Activated naive CD4-positive, alpha-beta T cell treated with anti-CD3 and anti-CD28 coated beads, Interleukin-2, amount 50 U/mL, for 24 hours (primary cell): ENCODE data around the gene NGFR.

Experiments used
- H3K27ac Mint-ChIP-seq: one replicate; pipeline ENCODE4 v1.8.0; 2021; ENCODE audit warnings: mild to moderate bottlenecking, mixed read lengths
- H3K27me3 Mint-ChIP-seq: one replicate; pipeline ENCODE4 v1.8.0; 2021; ENCODE audit warnings: mixed read lengths
- H3K36me3 Mint-ChIP-seq: one replicate; pipeline ENCODE4 v1.8.0; 2021; ENCODE audit warnings: mixed read lengths
- H3K4me1 Mint-ChIP-seq: one replicate; pipeline ENCODE4 v1.8.0; 2021; ENCODE audit warnings: mixed read lengths
- H3K4me3 Mint-ChIP-seq: one replicate; pipeline ENCODE4 v1.8.0; 2021; ENCODE audit warnings: mild to moderate bottlenecking, mixed read lengths
- H3K9me3 Mint-ChIP-seq: one replicate; pipeline ENCODE4 v1.8.0; 2021; ENCODE audit warnings: mixed read lengths

The NGFR gene, protein sequence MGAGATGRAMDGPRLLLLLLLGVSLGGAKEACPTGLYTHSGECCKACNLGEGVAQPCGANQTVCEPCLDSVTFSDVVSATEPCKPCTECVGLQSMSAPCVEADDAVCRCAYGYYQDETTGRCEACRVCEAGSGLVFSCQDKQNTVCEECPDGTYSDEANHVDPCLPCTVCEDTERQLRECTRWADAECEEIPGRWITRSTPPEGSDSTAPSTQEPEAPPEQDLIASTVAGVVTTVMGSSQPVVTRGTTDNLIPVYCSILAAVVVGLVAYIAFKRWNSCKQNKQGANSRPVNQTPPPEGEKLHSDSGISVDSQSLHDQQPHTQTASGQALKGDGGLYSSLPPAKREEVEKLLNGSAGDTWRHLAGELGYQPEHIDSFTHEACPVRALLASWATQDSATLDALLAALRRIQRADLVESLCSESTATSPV

DNA sequence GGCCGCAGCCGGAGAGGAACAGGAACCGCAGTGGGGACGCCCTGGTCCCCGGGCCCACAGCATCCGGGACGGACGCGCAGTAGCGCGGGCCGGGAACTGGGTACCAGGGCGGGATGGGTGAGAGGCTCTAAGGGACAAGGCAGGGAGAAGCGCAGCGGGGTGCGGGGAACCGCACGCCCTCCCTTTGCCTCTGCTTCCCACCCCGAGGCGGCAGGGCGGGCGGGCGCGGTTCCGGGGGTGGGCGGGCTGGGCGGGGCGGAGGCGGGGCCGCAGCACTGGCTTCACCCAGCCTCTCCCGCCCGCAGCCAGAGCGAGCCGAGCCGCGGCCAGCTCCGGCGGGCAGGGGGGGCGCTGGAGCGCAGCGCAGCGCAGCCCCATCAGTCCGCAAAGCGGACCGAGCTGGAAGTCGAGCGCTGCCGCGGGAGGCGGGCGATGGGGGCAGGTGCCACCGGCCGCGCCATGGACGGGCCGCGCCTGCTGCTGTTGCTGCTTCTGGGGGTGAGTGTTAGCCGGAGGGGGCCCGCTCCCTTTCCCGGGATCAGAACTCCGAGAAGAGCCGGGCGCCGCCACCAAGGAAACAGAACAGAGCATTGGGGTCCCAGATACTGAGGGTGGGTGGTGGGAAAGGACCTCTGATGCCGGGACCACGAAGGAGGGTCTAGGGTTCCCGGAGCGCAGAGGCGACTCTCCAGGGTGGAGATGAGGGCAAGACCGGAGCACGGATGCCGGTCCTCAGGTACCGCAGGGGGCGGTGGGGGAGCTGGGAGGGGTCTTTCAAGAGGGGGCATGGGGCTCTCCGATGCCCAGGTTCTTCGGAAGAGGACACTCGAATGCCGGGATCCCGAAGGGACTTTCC lies at the start of gene NGFR:
Gene NGFR (plus strand): TSS at position 308 of the 856 bp plus-strand sequence. CDS start 125 bp downstream, at position 433.
- Mint-ChIP-seq H3K36me3 (no peaks in the 10 kb centered on the region), H3K9me3 (no peaks in the 10 kb centered on the region), H3K4me3 (peak within 1 kb of the TSS; percentile 74), H3K27ac (no peak within 1 kb of the TSS), H3K27me3 (peaks cover 22% of the 10 kb centered on the region), H3K4me1 (peaks cover 15% of the 10 kb centered on the region)

DNA sequence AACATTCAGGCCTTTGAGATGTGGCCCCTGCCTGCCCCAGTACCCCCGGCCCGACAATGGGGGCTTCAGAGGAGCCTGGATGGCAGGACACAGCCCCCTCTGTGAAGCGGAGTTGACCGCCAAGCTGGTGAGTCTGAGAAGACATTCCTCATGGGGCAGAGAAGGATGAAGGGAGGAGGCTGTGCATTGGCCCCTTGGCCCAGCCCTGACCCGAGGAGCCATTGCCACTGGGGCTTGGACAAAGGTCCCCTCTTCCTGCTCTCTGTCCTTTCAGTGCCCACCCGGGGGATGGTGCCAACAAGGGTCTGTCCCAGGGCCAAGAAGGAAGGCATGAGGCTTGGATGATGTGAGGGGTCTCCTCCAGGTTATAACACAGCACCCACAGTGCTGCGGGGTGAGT lies 49.5 kb upstream of the NGFR start:
- Mint-ChIP-seq H3K27me3 (peaks cover 6% of the 10 kb centered on the region), H3K36me3 (no peaks in the 10 kb centered on the region), H3K27ac (no peak overlapping the region), H3K4me3 (no peak overlapping the region), H3K9me3 (no peaks in the 10 kb centered on the region), H3K4me1 (no peaks in the 10 kb centered on the region)

DNA sequence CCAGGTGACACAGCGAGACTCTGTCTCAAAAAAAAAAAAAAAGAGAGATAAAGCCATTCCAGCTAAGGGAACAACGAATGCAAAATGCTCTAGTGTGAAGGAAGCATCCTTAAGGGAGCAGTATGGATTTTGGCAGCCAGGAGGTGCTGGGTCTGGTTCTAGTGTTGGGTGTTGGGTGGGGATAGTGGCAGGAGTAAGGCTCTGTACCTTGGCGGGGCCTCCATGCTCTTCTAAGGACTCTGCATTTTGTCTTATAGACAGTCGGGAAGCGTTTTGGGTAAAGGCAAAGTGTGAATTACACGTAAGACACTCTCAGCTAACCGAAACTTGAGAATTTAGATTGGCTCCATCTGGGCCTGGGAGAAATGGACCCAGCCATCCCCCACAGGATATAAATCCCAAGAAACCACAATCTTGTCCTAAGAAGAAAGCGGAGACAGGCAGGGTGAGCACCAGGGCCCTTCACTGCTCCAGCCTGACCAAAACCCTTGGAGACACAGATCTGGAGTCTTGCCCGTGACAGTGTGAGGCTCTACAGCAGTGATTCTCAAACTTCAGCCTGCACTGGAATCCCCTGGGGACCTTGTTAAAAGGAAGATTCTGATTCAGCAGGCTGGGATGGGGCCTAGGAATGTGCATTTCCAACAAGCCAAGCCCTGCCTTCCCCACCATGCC lies 47.3 kb upstream of the NGFR start:
- Mint-ChIP-seq H3K27me3 (no peaks in the 10 kb centered on the region), H3K9me3 (no peaks in the 10 kb centered on the region), H3K36me3 (no peaks in the 10 kb centered on the region)

DNA sequence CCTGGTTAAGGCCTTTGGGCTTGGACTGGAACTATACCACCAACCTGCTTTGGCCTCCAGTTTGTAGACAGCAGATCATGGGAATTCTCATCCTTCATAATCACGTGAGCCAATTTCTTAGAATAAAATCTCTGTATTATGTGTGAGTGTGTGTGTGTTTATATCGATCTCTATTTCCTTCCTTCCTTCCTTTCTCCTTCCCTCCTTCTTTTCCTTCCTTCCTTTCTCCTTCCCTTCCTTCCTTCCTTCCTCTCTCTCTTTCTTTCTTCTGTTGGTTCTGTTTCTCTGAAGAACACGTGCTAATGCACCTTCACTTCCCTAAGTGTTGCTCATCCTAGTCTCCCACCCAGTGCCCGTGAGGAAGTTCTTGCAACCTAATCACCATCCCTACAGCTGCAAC lies 44.9 kb upstream of the NGFR start:
- Mint-ChIP-seq H3K27ac (no peak overlapping the region), H3K9me3 (no peaks in the 10 kb centered on the region), H3K36me3 (no peaks in the 10 kb centered on the region), H3K27me3 (no peaks in the 10 kb centered on the region), H3K4me1 (no peaks in the 10 kb centered on the region), H3K4me3 (no peak overlapping the region)

More for the DNA sequence above, 47.3 kb upstream of the NGFR start:
- H3K4me3 Mint-ChIP-seq, result no peak overlapping the region
- H3K4me1 Mint-ChIP-seq, result no peaks in the 10 kb centered on the region
- H3K27ac Mint-ChIP-seq, result no peak overlapping the region

DNA sequence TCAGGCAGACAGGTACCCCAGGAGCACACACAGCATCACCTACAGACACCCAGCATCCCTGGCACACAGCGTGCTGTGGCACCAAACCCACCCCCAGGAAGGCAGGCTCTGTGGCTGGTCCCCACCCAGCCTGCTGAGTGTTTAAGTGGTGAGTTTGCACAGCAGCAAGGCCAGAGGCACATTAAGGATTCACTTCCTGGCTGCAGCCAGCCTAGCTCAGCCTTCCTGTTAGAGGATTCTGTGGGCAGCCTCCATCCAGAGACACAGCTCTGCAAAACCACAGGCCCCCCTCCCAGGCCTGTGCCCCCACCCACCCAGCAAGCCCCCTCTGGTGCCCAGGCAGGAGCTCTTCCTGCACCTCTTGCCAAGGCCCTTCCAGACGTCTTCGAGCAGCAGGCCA lies 44.4 kb upstream of the NGFR start:
- Mint-ChIP-seq H3K27me3 (peaks cover under 1% of the 10 kb centered on the region), H3K4me3 (no peak overlapping the region), H3K36me3 (no peaks in the 10 kb centered on the region), H3K4me1 (no peaks in the 10 kb centered on the region), H3K9me3 (no peaks in the 10 kb centered on the region), H3K27ac (no peak overlapping the region)

DNA sequence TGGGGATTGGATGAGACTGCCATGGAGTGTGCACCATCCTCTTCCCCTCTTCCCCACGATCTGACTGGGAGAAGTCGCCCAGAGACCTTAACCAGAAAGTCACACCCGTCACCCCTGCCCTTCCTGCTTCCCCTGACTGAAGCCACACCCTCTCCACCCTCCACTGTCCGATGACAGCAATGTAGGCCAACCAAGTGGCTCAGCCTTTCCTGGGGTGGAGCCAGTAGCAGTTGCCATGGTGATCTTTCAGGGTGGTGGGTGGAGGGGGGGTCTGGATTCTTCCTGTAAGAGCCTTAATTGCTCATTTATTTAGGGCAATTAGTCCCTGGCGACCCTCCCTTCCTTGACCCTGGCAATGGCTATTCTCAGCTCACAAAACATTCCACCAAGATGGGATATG lies 42.9 kb upstream of the NGFR start:
- Mint-ChIP-seq H3K27me3 (peaks cover 10% of the 10 kb centered on the region), H3K4me1 (no peaks in the 10 kb centered on the region), H3K4me3 (no peak overlapping the region), H3K36me3 (no peaks in the 10 kb centered on the region), H3K9me3 (no peaks in the 10 kb centered on the region), H3K27ac (no peak overlapping the region)

DNA sequence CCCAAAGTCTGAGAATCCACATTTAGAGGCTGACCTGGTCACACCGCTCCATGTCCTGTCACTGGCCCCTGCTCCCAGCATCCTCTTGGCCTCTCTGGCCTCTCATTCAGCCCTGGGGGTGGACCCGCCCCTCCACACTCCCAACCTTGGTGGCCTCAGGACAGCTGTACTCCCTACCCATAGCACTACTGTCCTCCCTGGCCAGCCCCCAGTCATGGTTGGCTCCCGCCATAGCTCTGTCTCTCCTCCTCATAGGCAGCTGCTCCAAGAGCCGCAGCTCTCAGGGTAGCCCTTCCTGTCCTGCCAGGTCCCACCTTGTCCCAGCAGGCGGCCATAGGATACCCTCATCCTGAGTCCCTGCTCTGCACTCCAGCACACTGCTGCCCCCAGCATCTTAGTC lies 42.4 kb upstream of the NGFR start:
- peaks cover 11% of the 10 kb centered on the region for H3K27me3 Mint-ChIP-seq
- H3K36me3 Mint-ChIP-seq, result no peaks in the 10 kb centered on the region
- H3K9me3 Mint-ChIP-seq, result no peaks in the 10 kb centered on the region
- no peak overlapping the region for H3K27ac Mint-ChIP-seq
- H3K4me3 Mint-ChIP-seq, result no peak overlapping the region
- H3K4me1 Mint-ChIP-seq, result no peaks in the 10 kb centered on the region

DNA sequence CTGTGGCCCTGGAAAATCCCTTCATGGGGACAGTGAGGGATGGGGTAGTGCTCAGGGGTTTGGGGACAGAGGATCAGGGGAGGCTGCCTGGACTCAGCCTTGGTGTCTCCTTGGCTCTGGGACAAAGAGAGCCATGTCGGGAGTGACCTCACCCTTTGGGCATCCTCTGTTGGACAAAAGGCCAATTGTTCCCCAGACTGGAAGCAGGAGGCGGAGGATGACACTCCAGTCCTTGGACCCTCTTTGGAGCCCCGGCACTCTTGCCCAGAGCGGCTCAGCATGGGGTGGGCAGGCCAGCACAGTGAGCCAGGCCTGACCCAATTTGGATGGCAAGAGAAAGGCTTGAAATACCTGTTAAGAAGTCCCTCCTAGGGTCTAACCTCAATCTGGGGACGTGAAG lies 41.0 kb upstream of the NGFR start:
- H3K36me3 Mint-ChIP-seq, result no peaks in the 10 kb centered on the region
- H3K4me3 Mint-ChIP-seq, result no peak overlapping the region
- no peaks in the 10 kb centered on the region for H3K4me1 Mint-ChIP-seq
- H3K27ac Mint-ChIP-seq, result no peak overlapping the region
- H3K9me3 Mint-ChIP-seq, result no peaks in the 10 kb centered on the region
- peaks cover 16% of the 10 kb centered on the region for H3K27me3 Mint-ChIP-seq

DNA sequence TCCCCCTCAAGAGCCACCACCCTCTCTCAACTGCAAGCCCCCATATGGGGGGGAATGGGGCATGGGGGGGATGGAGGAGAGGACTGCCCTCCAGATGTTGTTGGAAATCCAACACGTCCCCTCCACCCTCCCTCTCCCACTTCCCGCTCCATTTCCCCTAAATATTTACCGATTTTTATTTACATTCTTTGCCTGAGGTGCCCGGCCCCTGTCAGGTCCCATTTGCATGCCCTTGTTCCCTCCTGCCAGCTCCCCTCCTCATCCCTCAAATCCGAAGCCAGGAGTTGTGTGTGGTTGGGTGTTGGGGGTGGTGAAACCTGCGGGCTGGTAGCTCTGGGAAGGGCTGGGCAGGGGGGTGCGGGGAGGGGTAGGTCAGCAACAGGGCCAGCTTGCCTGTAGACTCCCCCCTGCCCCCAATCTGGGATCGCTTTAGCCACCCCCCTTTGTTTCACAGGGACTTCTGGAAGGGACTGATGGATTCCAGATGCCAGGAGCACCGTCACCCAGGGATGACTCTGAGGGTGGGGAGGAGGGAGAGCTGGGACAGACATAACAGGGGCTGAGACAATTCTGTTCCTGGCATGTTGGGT lies 39.7 kb upstream of the NGFR start:
- Mint-ChIP-seq H3K4me1 (no peaks in the 10 kb centered on the region), H3K9me3 (no peaks in the 10 kb centered on the region), H3K27me3 (peaks cover 16% of the 10 kb centered on the region), H3K4me3 (no peak overlapping the region), H3K27ac (no peak overlapping the region), H3K36me3 (no peaks in the 10 kb centered on the region)

DNA sequence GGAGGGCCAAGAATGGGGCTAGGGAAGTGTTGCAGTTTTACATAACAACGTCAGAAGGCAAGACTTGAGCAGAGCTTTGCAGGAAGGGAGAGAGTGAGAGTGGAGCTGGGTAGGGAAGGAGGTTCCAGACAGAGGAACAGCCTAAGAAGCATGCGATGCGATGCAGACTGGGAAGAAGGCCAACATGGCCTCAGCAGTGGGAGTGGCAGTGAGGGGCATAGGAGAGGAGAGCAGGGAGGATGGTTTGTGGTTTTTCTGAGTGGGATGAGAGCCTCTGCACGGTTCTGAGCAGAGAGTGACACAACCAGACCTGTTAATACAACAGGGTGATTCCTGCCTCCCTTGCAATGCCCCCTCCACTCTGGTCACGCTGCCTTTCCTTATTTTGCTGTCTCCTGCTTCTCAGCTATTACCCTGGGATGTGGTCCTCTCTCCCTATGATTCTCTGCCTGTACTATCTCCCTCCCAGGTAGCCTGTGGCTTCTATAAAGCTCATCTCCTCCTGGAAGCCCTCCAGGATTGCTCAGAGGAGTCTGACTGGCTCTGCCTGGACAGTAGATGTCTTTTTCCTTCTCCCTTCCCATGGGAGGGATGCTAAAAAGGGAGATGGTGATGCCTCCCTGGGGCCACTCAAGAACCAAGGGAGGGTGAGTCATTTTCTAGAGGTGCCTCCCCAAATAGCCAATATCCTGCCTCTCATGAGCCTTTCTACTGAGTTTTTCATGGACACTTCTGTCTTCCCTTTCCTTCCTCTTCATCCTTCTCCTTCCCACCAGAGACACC lies 38.7 kb upstream of the NGFR start:
- no peaks in the 10 kb centered on the region for H3K4me1 Mint-ChIP-seq

DNA sequence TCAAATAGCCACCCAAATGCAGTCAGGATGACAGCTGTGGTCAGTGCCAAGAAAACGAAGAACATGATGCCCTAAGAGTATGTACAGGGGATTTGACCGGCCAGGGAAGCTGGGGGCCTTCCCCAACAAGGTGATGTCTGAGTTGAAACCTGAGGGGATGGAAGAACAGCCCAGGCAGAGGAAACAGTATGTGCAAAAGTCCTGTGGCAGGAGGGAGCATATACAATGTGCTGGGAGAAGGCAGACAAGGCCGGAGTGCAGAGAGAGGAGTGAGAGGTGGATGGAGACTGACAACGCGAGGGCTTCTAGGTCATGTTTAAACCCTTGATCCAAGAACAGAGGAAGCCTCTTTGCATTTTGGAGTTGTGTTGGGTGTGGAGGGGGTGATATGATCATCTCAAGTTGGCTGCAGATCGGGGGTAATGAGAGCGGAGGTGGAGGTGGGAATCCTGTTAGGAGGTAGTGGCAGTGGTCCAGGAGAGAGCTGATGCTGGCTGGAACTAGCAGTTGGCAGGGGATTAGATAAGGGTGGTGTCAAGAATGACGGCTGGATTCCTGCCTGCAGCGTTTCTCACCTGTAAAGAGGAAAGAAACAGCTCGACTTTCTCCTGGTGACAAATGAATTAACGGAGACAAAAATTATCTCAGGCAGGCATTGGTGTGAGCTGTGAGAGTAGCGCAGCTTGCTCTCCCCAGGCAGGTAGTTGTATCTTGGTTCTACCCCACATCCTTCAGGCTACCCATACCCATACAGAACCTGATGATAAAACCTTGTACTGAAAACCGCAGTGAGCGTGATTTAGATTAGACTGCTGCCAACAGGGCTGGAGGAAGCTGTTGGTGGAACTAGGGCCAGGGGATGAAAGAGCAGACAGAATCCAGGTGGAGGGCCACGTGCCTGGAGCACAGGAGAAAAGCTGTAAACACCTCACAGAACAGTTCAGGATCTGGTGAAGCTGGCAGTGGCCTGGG lies 37.2 kb upstream of the NGFR start:
- Mint-ChIP-seq H3K9me3 (no peaks in the 10 kb centered on the region), H3K27me3 (peaks cover 21% of the 10 kb centered on the region)

More for the DNA sequence above, 38.7 kb upstream of the NGFR start:
- H3K27ac Mint-ChIP-seq, result no peak overlapping the region
- H3K9me3 Mint-ChIP-seq, result no peaks in the 10 kb centered on the region
- H3K4me3 Mint-ChIP-seq, result no peak overlapping the region
- H3K27me3 Mint-ChIP-seq, result peaks cover 16% of the 10 kb centered on the region
- H3K36me3 Mint-ChIP-seq, result no peaks in the 10 kb centered on the region

DNA sequence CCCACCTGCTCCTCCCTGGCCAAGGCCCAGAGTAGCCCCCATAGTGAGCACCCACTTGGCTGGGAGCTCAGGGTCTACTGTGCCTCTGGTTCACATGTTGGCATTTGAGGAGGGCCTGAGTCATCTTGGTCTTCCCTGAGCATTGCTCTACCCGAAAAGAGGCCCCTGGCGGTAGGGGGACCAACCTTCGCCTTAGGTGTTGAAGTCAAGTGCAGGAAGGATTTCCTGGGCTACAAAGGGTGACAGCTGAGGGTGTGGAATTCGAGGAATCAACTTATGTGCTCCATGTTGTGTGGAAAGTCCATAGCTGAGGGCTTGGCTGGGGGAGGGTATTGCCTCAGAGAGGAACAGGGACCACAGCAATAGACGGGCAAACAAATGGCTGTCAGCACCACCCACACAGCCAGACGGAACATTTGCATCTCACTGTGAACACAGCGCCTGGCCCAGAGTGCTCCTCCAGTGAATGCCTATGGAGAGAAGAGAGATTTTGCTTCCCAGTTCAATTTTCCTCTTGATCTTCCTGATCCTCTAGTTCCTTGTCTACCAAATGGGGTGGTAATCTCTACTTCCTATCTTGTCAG lies 35.6 kb upstream of the NGFR start:
- Mint-ChIP-seq H3K9me3 (no peaks in the 10 kb centered on the region), H3K4me3 (no peak overlapping the region), H3K36me3 (no peaks in the 10 kb centered on the region), H3K27ac (no peak overlapping the region), H3K27me3 (peaks cover 27% of the 10 kb centered on the region), H3K4me1 (no peaks in the 10 kb centered on the region)

More for the DNA sequence above, 37.2 kb upstream of the NGFR start:
- Mint-ChIP-seq H3K27ac (no peak overlapping the region), H3K36me3 (no peaks in the 10 kb centered on the region), H3K4me1 (no peaks in the 10 kb centered on the region), H3K4me3 (no peak overlapping the region)

DNA sequence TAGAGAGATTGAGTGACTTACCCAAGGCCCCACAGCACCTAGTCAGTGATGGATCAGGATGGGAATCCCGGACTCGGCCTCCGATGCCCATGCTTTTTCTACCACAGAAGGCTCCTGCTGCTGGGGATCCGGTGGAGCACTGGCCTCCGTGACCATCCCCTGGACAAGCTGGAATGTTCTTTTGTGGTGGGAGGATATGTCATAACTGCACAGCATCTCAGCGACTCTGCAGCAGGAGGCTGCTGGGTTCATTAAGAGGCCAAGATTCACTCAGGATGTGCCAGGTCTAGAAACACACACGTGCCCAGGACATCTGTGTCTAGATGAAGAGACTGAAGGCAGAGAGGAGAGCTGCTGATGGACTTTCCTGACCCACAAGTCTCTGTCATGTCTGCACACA lies 34.7 kb upstream of the NGFR start:
- Mint-ChIP-seq H3K4me1 (no peaks in the 10 kb centered on the region), H3K4me3 (no peak overlapping the region), H3K27me3 (peaks cover 29% of the 10 kb centered on the region), H3K27ac (no peak overlapping the region), H3K36me3 (no peaks in the 10 kb centered on the region), H3K9me3 (no peaks in the 10 kb centered on the region)

DNA sequence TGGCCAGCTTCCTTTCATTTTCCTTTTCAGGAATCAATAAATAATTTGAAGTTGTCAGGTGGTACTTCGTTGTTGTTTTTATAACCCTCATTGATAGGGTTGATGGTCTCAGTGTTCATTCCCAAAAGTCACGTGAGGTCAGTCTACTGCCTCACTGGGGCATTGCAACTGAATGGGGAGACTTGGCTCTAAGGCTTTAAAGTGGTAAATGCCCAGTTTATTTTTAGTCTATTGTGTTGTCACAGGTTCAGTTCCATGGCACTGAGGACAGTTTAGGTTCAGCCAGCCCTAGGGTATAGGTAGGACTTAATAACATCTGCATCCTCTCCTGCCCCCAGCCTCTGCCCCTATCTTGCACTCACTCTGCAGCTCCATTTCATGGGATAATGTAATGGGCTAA lies 33.5 kb upstream of the NGFR start:
- H3K4me3 Mint-ChIP-seq, result no peak overlapping the region
- H3K27ac Mint-ChIP-seq, result no peak overlapping the region
- peaks cover 24% of the 10 kb centered on the region for H3K27me3 Mint-ChIP-seq
- H3K9me3 Mint-ChIP-seq, result no peaks in the 10 kb centered on the region
- H3K4me1 Mint-ChIP-seq, result no peaks in the 10 kb centered on the region
- no peaks in the 10 kb centered on the region for H3K36me3 Mint-ChIP-seq
